DMS79 (cell line): Measurements from ENCODE around the gene INPP5A.

Source experiments
- DNase-seq: peaks from one replicate; lab custom pipeline; 2025; lab: John Stamatoyannopoulos, UW

Gene INPP5A

DNA sequence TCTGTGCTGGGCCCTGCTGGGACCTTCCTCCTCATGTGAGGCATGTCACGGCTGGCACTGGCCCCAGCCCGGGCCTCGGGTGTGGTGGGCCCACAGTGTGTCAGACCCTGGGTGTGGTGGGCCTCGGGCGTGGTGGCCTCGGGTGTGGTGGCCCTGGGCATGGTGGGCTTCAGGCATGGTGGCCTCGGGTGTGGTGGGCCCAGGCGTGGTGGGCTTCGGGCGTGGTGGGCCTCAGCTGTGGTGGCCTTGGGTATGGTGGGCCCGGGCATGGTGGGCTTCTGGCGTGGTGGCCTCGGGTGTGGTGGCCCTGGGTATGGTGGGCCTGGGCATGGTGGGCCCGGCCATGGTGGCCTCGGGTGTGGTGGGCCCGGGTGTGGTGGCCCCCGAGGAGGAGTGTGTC lies 207.9 kb downstream of the INPP5A start:
- no peak for DNase-seq

DNA sequence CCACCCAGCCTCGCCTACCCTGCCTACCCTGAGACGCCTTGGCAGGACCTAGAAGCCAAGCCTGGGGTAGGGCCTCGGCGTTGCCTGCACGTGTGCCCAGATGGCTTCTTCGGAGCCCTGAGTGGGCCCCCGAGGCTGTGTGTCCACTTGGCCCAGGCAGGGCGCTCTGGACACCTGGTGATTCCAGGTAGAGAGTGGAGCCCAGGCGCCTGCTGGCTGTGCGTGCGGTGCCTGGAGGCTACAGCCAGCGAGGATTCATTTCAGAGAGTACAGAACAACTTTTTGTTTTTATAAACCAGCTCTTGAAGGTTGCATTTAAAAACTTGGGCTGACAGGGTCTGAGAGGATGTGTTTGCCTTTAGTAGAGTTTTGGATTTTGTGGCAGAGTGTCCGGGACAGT lies 208.4 kb downstream of the INPP5A start:
- DNase-seq: no peak

DNA sequence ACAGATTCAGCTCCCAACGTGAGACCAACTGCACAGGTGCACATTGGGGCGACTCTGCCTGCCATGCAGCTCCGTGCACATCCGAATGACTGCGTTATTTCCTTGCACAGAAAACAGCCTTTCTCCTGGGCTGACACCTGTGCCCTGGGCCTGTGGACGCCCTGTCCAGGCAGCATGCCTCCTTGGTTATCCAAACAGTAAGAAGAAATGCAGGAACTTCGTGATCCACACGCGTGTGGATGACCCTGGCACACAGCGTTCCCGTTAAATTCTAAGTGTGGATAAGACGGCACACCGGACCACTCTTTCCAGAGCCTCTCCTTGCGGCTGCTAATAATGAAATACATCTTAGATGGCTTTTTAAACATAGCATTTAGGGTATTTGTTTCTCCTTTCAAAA lies 208.8 kb downstream of the INPP5A start:
- no peak for DNase-seq

DNA sequence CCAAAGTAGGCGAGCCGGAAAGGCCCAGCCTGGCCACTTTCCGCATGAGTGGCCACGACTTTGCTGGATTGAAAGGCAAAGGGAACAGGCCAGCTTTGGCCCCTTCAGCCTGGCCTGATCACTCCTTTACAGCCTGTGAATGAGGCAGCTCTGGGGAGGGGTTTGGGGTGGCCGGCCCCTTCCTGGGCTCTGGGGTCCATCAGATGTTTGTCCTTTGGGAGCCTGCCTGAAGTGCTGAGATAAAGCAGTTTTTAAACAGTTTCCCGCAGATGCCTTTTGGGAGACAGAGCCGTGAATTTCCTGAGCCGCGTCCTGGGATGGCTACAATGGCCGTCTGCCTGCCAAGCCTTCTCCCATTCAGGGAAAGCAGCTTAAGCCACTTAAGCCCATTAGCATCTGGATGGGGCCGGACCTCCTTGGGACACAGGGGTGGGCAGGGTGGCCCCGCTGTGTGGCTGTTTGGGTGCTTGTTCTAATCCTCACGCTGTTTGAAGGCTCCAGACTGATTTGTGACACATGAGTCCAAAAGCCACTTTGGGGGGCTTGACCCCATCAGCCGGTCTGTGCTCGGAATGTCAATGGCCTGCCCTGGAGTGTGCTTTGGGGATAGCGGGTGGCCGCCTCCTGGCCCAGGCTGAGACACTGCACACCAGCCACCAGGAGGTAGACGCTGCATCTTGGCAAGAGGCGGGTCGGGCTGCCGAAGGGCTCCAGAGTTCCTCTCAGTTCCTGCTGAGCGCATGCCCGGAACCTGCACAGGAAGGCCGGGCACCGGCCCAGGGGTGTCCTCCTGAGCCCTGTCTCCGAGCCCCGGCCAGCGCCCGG lies 209.4 kb downstream of the INPP5A start:
- no peak for DNase-seq

DNA sequence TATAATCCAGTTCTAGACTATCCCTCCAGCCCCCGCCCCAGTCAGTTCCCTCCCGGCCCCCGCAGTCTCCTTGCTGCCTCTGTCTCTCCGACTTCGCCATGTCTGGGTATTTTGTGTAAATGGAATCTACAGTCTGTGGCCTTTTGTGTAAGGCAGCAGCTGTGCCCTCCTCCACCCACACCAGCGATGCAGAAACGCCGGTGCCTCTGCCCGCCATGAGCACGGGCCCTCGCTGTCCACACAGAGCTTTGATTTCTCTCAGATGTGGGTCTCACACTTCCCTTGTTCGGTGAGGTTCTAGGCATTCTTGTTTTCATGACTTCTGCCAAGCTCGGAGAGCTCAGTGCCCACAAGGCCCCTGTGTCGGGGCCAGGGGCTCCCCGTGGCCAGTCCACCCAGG lies 210.5 kb downstream of the INPP5A start:
- DNase-seq: no peak

DNA sequence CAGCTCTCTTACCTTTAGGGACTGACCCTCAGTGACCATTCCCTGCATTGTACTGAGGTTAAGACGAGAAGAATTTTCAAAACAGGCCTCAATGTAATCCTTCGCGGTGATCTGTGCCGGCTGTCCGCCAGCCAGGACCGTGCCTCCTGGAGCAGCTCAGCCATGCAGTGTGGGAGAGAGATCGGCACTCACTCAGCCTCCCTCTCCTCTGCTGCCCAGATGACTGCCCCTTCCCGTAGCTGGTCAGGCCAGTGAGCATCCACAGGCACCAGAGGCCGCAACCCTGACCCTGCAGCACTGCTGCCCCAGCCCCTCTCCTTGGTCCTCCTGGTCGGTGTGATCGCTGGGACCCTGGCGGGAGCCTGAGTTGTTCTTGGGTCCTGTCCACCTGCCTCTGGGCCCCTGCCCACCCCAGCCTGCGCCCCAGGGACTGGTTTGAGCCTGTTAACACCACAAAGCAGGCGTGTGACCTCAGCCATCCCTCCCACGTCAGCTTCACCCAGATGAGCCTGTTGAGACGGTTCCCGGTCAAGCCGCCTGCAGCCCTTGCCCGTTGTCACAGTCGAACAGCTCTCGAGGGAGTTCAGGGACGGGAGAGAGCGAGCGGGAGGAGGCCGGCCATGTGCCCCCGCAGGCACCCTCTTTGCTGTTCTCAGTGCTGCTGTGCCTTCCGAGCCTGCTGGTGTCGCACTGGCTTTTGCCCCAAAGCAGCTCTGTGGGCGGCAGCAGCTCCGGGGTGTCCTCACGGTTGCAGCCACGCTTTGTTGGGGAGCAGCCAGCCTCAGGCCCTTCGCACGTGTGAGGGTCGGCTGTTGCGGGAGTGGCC lies 211.2 kb downstream of the INPP5A start:
- DNase-seq: peak; percentile 3

DNA sequence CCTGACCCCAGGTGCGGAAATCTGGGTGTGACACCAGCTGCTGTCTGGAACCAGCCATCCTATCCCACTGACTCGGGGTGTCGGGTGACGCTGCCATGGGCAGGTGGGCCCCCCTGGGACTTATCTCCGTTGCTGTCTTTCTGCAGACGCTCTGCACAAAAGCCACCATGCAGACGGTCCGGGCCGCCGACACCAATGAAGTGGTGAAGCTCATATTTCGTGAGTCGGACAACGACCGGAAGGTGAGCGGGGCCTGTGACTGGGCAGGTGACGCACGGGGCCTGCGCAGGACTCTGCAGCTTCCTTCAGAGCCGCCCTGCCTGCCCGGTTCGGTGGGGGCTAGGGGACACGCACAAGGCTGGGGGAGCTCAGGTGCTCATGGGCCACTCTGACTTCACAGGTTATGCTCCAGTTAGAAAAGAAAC lies 211.8 kb downstream of the INPP5A start:
- peak; percentile 4 for DNase-seq

DNA sequence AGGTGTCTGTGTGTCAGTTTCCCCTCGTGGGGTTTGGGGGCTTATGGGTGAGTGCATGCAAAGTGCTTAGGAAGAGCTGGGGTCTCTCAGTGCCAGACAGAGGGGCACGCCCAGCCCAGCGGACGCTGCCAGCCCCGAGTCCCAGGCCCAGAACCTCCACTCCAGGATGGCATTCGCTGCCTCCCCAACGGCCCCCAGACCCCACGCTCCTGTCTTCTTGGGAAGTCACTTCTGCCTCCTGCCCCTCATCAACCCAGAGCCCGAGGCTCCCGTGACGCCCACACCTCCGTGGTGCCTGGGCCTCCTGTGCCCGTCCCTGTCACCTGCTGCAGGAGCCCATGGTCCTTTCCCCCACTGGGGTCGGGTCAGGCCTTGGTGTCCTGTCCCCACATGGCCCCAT lies 213.3 kb downstream of the INPP5A start:
- no peak for DNase-seq

DNA sequence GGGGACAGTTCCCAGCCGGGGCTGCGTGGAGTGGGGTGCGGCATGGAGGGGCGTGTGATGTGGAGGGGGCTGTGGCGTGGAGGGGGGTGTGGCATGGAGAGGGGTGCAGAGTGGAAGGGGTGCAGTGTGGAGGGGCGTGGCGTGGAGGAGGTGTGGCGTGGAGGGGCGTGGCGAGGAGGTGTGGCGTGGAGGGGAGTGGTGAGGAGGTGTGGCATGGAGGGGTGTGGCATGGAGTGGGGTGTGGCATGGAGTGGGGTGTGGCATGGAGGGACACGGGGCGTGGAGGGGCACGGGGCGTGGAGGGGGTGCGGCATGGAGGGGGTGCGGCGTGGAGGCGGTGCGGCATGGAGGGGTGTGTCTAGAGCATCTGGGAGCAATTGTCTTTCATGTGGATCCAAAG lies 214.8 kb downstream of the INPP5A start:
- DNase-seq: no peak

DNA sequence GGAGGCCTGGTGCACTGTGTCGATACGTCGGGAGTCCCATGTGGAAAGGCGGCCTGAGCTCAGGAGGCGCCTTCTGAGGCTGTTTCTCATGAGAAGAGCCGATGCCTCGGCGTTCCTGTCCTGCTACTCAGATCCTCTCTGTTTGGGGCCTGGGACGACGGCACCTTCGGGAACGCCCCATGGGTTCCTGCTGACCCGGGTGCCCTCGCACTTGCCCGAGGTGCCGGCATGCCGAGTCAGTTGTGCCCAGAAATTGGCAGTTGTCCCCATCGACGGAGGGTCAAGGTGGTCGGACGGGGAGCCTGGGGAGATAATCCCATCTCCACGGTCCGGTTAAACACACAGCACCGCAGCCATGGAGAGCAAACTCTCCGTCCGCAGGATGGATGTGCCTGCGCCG lies 215.4 kb downstream of the INPP5A start:
- no peak for DNase-seq

DNA sequence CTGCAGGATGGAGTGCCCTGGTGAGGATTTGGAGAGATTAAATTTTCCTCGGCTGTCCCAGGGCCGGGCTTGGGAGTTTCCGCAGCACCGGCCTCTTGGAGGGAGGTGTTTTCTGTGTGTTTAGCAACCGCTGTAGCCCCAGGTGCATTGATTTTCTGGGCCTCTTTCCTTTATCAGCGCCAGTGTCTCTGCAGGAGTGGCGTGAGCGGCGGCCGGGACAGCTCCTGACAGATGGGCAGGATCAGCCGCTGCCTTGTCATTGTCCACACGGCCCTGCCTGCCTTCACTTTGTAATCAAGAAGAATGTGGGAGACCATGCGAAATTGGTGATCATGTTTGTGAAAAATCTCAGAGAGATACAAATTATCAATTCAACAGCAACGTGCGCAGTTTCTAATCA lies 216.0 kb downstream of the INPP5A start:
- DNase-seq: no peak

DNA sequence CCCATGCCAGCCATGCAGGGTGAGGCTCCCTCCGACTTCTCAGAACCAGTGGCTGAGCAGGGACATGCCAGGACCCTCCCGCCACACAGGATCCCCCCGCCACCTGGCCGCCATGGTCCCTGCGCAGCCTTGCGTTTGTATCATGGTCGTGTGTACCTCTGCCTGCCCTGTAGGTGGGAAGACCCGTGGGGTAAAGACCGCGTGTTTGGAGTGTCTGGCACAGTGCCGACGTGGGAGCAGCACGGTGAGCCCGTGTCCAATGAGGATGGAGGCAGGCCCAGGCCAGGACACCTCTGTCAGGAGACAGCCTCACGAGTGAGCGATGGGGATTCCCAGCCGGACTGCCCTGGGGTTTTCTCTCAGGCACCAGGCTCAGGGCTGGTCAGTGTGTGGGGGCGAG lies 216.5 kb downstream of the INPP5A start:
- no peak for DNase-seq

DNA sequence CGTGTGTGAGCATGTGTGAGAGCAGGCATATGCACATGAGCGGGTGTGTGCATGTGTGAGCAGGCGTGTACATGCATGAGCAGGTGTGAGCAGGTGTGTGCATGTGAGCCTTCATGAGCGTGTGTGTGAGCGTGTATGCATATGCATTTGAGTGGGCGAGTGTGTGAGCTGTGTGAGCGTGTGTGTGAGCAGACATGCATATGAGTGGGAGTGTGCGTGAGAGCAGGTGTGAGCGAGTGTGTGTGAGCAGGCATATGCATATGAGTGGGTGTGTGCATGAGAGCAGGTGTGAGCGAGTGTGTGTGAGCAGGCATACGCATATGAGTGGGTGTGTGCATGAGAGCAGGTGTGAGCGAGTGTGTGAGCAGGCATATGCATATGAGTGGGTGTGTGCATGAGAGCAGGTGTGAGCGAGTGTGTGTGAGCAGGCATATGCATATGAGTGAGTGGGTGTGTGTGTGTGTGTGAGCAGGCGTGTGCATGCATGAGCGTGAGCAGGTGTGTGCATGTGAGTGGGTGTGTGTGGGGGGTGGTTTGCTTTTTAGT lies 217.7 kb downstream of the INPP5A start:
- DNase-seq: no peak

DNA sequence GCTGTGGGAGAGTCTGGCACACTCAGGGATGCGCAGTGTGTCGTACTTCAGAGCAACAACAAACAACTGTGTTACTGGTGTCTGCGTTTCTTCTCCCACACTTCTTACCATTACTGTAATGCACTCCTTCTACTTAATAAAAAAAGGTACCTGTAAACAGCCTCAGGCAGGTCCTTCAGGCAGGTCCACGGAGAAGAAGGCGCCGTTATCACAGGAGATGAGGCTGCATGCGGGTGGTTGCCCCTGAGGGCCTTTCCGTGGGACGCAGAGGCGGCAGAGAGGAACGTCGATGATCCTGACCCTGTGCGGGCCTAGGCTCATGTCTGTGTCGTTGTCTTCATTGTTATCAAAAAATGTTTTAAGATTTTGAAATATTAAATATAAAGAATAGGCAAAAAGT lies 219.0 kb downstream of the INPP5A start:
- no peak for DNase-seq

DNA sequence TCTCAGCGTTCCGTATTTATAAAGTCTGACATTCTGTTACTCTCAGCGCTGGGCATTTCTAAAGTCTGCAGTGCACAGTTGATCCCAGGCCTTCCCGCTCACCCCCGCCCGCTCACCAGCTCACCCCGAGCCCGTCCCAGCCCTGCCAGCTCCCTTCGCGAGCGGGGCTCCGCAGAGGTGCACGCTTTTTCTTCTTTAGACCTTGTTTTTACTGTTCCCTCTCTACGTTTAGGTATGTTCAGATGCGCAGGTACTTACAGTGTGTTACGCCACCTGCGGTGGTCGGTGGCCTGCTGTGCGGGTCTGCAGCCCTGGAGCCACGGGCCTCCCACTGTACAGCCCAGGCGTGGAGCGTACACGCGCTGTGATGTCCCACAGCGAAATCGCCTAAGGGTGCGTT lies 219.6 kb downstream of the INPP5A start:
- no peak for DNase-seq

DNA sequence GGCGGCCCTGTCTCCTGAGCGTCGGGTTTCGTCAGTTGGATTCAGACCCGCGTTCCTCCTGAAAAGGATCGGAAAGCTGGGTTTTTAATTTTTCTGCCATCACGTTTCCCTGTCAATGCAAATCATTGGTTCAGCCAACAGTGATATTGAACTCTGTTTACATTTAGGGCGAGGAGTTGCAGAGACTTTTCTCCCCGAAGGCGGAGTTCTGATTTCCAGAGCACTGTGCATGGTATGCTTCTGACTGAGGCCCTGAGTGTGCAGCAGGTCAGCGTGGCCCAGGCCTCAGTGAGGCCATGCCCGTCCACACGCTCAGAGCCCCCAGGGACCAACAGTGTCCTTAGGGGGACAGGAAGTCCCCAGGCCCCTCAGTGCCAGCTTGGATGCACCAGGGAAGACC lies 221.3 kb downstream of the INPP5A start:
- no peak for DNase-seq

DNA sequence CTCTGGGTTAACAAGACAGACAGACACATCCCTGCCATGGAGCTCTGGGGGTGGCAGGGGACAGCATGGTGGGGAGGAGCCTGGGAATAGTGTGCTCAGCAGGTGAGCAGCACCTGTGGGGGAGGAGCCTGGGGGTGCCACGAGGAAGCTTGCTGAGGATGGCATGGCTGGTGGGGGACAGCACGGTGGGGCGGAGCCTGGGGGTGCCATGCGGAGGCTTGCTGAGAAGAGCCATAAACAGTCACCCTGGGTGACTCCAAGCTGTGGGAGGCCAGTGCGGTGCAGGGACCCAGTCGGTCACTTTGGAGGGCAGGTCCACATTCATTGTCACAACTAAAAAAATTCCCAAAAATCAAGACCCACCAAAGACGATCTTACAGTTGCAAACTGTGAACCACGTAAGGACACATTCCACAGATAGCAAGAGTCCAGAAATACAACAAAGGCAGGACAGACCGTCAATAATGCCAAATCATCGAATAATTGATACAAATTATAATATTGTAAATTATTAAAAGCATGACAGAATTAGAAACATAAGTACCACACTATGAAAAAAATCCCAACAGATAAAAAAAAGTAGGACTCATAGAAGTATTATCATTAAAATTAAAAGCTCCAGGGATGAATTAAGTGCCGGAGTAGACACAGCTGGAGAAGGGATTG lies 223.9 kb downstream of the INPP5A start:
- DNase-seq: no peak

DNA sequence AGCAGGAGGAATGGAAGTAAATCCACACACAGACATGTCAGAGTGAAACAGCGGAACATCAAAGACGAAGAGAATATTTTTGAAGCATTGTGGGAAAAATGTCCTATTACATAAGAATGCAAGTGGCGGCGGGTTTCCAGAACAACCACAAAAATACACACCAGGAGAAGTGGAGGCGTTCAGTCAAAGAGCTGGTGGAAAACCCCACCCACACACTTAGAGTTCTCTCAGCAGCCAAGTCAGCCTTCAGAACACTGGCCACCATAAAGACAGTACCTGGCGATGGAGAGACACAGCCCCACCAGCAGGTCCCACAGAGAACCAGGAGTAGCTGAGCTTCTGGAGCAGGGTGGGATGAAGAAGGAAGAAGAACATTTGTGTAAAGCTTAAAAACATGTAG lies 224.7 kb downstream of the INPP5A start:
- DNase-seq: no peak

DNA sequence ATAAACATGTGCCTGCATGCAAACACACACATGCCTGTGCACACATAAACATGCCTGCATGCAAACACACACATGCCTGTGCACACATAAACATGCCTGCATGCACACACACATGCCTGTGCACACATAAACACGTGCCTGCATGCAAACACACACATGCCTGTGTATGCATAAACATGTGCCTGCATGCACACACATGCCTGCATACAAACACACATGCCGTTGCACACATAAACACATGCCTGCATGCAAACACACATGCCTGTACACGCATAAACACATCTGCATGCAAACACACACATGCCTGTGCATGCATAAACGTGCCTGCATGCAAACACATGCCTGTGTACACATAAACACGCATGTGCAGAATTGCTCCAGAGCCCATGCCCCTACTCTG lies 226.0 kb downstream of the INPP5A start:
- DNase-seq: no peak

DNA sequence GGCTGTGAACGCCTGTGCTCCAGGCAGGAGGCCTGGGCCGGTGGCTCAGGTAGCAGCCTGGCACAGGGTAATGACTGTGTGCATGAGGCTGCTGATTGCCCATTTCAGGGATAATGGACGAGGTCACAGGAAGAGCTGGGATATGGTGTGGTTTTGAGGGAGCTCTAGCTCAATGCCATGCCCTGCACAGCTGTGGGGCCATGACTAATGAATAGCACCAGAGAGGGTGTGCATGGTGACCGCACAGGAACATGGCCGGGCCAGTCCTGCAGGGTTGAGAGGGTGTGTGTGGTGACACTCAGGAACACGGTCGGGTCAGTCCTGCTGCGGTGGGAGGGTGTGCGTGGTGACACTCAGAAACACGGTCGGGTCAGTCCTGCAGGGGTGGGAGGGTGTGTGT lies 226.5 kb downstream of the INPP5A start:
- no peak for DNase-seq

DNA sequence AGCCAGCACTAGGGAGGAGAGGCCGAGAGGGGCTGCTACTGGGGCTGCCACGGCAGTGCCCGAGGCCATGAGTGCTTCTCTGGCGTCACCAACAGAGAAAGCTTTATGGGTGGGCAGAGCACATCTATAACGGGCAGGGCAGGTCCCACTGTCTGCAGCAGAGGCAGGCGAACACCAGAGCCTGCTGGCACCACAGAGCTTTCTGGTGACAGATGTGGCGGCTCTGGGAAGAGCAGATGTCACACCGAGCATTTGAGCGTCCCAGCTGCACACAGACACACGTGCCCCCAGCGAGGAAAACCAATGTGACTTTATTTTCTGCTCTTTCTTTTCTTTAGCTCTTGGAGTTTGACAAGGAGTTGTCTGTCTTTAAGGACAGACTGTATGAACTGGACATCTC lies 227.8 kb downstream of the INPP5A start:
- DNase-seq: no peak

DNA sequence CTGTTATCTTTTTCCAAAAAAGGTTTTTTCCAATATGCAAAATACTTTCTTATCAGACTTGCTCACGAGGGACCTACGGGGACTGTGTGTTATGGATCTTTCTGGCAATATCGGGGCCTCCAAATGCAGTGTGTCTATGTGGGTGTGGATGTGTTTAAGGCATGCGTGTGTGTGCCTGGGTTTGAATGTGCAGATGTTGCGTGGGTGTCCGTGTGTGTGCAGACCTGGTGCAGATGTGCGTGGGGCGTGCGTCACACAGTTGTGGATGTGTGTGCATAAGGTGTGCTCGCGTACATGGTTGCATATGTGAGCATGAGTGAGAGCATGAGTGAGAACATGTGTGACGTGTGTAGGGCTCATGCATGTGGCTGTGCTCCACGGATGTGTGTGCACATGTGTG lies 228.7 kb downstream of the INPP5A start:
- no peak for DNase-seq
